ENCODE results near the gene OR5K1. TPM values are rescaled to one million over a fixed set of nuclear protein-coding genes. Genes with fewer than 3 reads are reported as not detected.

Gene OR5K1
- total RNA-seq, 4 donors from 2014 or later, result not detected

DNA sequence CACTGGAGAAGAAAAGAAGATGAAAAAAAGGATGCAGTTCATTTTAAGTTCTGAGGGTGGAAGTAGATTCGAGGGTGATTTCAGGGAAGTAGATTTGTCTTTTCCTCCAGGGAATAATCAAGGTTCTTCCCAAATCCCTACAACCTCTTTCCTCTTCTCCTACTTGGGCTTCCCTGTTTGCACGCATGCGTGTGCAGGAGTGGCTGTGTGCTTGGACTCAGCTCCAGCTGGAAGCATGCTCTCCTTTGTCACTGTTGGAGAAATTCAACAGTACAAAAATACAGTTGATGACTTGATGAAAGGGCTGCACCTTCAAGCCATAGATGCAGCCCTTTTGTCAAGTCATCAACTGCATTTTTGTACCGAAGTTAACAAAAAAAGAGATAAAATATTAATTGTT lies 38.3 kb downstream of the OR5K1 start:
- Histone ChIP-seq H3K27me3 (no peaks in the 10 kb centered on the region), H3K9me3 (no peaks in the 10 kb centered on the region), H3K4me1 (no peaks in the 10 kb centered on the region), H3K27ac (no peak overlapping the region), H3K36me3 (no peaks in the 10 kb centered on the region), H3K4me3 (no peak overlapping the region)
- TF ChIP-seq, protein P1, sequence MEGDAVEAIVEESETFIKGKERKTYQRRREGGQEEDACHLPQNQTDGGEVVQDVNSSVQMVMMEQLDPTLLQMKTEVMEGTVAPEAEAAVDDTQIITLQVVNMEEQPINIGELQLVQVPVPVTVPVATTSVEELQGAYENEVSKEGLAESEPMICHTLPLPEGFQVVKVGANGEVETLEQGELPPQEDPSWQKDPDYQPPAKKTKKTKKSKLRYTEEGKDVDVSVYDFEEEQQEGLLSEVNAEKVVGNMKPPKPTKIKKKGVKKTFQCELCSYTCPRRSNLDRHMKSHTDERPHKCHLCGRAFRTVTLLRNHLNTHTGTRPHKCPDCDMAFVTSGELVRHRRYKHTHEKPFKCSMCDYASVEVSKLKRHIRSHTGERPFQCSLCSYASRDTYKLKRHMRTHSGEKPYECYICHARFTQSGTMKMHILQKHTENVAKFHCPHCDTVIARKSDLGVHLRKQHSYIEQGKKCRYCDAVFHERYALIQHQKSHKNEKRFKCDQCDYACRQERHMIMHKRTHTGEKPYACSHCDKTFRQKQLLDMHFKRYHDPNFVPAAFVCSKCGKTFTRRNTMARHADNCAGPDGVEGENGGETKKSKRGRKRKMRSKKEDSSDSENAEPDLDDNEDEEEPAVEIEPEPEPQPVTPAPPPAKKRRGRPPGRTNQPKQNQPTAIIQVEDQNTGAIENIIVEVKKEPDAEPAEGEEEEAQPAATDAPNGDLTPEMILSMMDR (IDR thresholded peaks at IDR 0.05), result no peak
- TF ChIP-seq POLR2A (IDR thresholded peaks at IDR 0.05), result no peak
- no peak for TF ChIP-seq POLR2AphosphoS5 (IDR thresholded peaks at IDR 0.05)
- TF ChIP-seq EP300 (IDR thresholded peaks at IDR 0.05; ENCODE audit: low read depth), result no peak
- intact Hi-C loops (cut with DNase I; ENCODE audit: low total_unique reads), result no loop called here
- DNase-seq, result no peak
- 83 to 91% methylated on average over 4 of the region's 4 CpGs for WGBS, 2 donors (ENCODE audit: low coverage in 1 of 2)
- in situ Hi-C loops (cut with MboI; ENCODE audit: low pct_ligation_motif_present in 1 of 4, low pct_unique_long_range_greater_than_20kb in 1 of 4, low sequenced_read_pairs in 3 of 4), result no loop called here

DNA sequence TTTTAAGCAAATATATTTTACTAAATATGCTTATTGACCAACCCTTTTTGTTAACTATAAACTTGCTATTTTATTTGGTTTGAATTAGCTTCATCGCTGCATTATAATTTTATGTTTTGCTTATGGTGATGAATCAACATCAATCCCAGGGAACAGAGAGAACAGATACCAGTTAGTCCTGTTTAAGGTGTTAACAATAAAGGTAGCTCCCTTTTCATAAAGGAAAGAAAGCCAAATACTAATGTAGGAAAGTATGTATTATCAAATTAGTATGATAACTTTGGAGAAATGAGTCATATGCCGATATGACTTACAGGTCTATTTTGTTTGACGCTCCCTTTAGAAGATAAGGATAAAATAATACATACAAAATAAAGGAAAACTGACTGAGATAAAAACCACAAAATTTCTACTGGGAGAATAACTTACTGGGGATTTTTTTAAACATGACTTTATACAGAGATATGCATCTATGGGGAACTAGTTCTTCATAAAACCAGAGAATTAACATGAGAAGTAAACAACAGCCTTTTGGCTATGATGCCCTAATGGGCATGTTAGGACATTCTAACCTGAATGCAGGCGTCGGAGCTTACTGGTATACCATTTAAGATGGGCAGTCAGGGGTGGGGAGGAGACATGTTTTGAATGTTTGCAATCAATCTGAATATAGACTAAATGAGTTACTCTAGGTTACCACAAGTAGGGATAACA lies 39.0 kb downstream of the OR5K1 start:
- 92% methylated on average over 5 of the region's 5 CpGs for WGBS, 2 donors (ENCODE audit: low coverage in 1 of 2)

DNA sequence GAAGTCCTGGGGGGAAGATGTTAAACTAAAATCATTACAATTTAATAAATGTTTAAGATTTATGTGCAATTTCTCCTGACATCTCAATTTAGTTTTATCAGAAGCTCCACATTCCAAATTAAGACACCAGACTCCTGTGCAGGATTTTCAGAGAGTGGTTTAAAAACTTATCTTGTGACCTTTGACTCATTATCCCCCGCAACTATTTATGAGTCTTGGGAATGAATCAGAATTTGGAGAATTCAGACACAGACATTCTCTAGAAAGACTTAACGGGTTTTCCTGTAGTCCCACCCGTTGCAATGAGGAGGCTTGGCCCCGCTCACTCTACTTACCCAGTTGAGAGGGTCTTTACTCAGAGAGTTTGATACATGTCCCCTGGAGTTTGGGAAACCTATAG lies 41.5 kb downstream of the OR5K1 start:
- intact Hi-C loops (cut with DNase I; ENCODE audit: low total_unique reads), result no loop called here
- Histone ChIP-seq H3K36me3 (no peaks in the 10 kb centered on the region), H3K4me3 (no peak overlapping the region), H3K27me3 (no peaks in the 10 kb centered on the region), H3K27ac (no peak overlapping the region), H3K4me1 (no peaks in the 10 kb centered on the region), H3K9me3 (no peaks in the 10 kb centered on the region)
- TF ChIP-seq POLR2A (IDR thresholded peaks at IDR 0.05) (no peak), POLR2AphosphoS5 (IDR thresholded peaks at IDR 0.05) (no peak), EP300 (IDR thresholded peaks at IDR 0.05; ENCODE audit: low read depth) (no peak)
- TF ChIP-seq, protein P1 (IDR thresholded peaks at IDR 0.05), result no peak
- in situ Hi-C loops (cut with MboI; ENCODE audit: low pct_ligation_motif_present in 1 of 4, low pct_unique_long_range_greater_than_20kb in 1 of 4, low sequenced_read_pairs in 3 of 4), result no loop called here
- 71 to 82% methylated on average over 4 of the region's 4 CpGs for WGBS, 2 donors (ENCODE audit: low coverage in 1 of 2)
- DNase-seq, result no peak

More for the DNA sequence above, 39.0 kb downstream of the OR5K1 start:
- Histone ChIP-seq H3K9me3 (no peaks in the 10 kb centered on the region), H3K27me3 (no peaks in the 10 kb centered on the region), H3K4me3 (no peak overlapping the region), H3K36me3 (no peaks in the 10 kb centered on the region), H3K4me1 (no peaks in the 10 kb centered on the region), H3K27ac (no peak overlapping the region)
- TF ChIP-seq POLR2A (IDR thresholded peaks at IDR 0.05), result no peak
- TF ChIP-seq, protein P1 (IDR thresholded peaks at IDR 0.05), result no peak
- no peak for TF ChIP-seq EP300 (IDR thresholded peaks at IDR 0.05; ENCODE audit: low read depth)
- no peak for TF ChIP-seq POLR2AphosphoS5 (IDR thresholded peaks at IDR 0.05)
- in situ Hi-C loops (cut with MboI; ENCODE audit: low pct_ligation_motif_present in 1 of 4, low pct_unique_long_range_greater_than_20kb in 1 of 4, low sequenced_read_pairs in 3 of 4), result no loop called here
- no peak for DNase-seq
- intact Hi-C loops (cut with DNase I; ENCODE audit: low total_unique reads), result no loop called here

DNA sequence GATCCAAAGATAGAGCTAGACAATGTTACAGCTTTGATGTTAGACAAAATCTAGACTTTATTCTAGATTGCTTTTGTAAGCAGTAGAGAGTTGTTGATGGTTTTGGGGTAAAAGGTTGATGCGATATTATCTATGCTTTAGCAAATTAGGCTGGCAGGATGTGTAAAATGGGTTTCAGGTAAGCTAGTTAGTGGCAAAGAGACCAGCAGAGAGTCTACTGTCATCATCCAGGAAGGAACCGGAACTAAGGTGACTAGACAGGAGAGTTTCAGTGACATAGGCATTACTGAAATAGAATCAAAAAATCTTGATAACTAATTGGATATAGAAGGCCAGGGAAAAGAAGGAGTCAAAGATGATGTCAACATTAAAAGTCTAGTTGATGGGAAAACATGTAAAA lies 45.6 kb downstream of the OR5K1 start:
- Histone ChIP-seq H3K27ac (no peak overlapping the region), H3K27me3 (no peaks in the 10 kb centered on the region), H3K4me3 (no peak overlapping the region), H3K36me3 (no peaks in the 10 kb centered on the region), H3K9me3 (no peaks in the 10 kb centered on the region), H3K4me1 (no peaks in the 10 kb centered on the region)
- no peak for DNase-seq
- in situ Hi-C loops (cut with MboI; ENCODE audit: low pct_ligation_motif_present in 1 of 4, low pct_unique_long_range_greater_than_20kb in 1 of 4, low sequenced_read_pairs in 3 of 4), result no loop called here
- WGBS, 2 donors (ENCODE audit: low coverage in 1 of 2), result 89 to 95% methylated on average over 2 of the region's 2 CpGs
- intact Hi-C loops (cut with DNase I; ENCODE audit: low total_unique reads), result no loop called here
- TF ChIP-seq POLR2A (IDR thresholded peaks at IDR 0.05) (no peak), EP300 (IDR thresholded peaks at IDR 0.05; ENCODE audit: low read depth) (no peak)
